ENCODE data around the gene KCNQ4. TPM values are rescaled to one million over a fixed set of nuclear protein-coding genes. Genes with fewer than 3 reads are reported as not detected.

Gene KCNQ4
- polyA plus RNA-seq, 1 experiment = 0.06 TPM

- Histone ChIP-seq H3K36me3 (ENCODE audit: control insufficient read depth, insufficient read depth, low read length) (no peaks in the 10 kb centered on the region), H3K4me3 (ENCODE audit: low read depth, low read length) (no peak overlapping the region), H3K27me3 (ENCODE audit: control insufficient read depth, insufficient read depth, low read length) (peaks cover 5% of the 10 kb centered on the region)
- POLR2A ChIA-PET = no interaction called here
- DNase-seq (ENCODE audit: low read depth) = no peak
- CTCF ChIA-PET = interaction anchor here (2.0 to 4.3 kb wide), 3 partner anchors 10 to 112 kb away, joined by 7 to 25 read pairs (median 10); no protein-coding TSS in a partner anchor
- no peak for TF ChIP-seq CTCF (IDR thresholded peaks at IDR 0.05; ENCODE audit: insufficient read depth, low read depth, low read length)
These were observed 55.7 kb downstream of the KCNQ4 start for GRCh38 chr1:40838980-40839942.

GRCh38 chr1:40839943-40840335 lies 56.4 kb downstream of the KCNQ4 start:
- no peak overlapping the region for H3K4me3 ChIP-seq (ENCODE audit: low read depth, low read length)

GRCh38 chr1:40840526-40841323 lies 57.1 kb downstream of the KCNQ4 start:
- POLR2A ChIA-PET = no interaction called here
- TF ChIP-seq CTCF (IDR thresholded peaks at IDR 0.05; ENCODE audit: insufficient read depth, low read depth, low read length) = no peak
- peaks cover 4% of the 10 kb centered on the region for H3K27me3 ChIP-seq (ENCODE audit: control insufficient read depth, insufficient read depth, low read length)
- no peak overlapping the region for H3K4me3 ChIP-seq (ENCODE audit: low read depth, low read length)
- no peaks in the 10 kb centered on the region for H3K36me3 ChIP-seq (ENCODE audit: control insufficient read depth, insufficient read depth, low read length)
- no peak for DNase-seq (ENCODE audit: low read depth)
- CTCF ChIA-PET = interaction anchor here (1.9 kb wide), 1 partner anchor 66 kb away, joined by 3 read pairs; no protein-coding TSS in a partner anchor

More at GRCh38 chr1:40839943-40840335, 56.4 kb downstream of the KCNQ4 start:
- CTCF ChIA-PET = interaction anchor here (2.0 to 4.3 kb wide), 2 partner anchors 9 to 112 kb away, joined by 10 to 25 read pairs; no protein-coding TSS in a partner anchor
- no peak for DNase-seq (ENCODE audit: low read depth)
- Histone ChIP-seq H3K36me3 (ENCODE audit: control insufficient read depth, insufficient read depth, low read length) (no peaks in the 10 kb centered on the region), H3K27me3 (ENCODE audit: control insufficient read depth, insufficient read depth, low read length) (peaks cover 5% of the 10 kb centered on the region)
- TF ChIP-seq CTCF (IDR thresholded peaks at IDR 0.05; ENCODE audit: insufficient read depth, low read depth, low read length) = no peak
- POLR2A ChIA-PET = no interaction called here

- H3K36me3 ChIP-seq (ENCODE audit: control insufficient read depth, insufficient read depth, low read length) = no peaks in the 10 kb centered on the region
- H3K27me3 ChIP-seq (ENCODE audit: control insufficient read depth, insufficient read depth, low read length) = peaks cover 3% of the 10 kb centered on the region
- H3K4me3 ChIP-seq (ENCODE audit: low read depth, low read length) = no peak overlapping the region
- POLR2A ChIA-PET = no interaction called here
- CTCF ChIA-PET = interaction anchor here (1.9 kb wide), 1 partner anchor 67 kb away, joined by 3 read pairs; no protein-coding TSS in a partner anchor
- no peak for DNase-seq (ENCODE audit: low read depth)
- TF ChIP-seq CTCF (IDR thresholded peaks at IDR 0.05; ENCODE audit: insufficient read depth, low read depth, low read length) = no peak
These were observed 58.0 kb downstream of the KCNQ4 start for GRCh38 chr1:40841602-40842001.

GRCh38 chr1:40842207-40842606 lies 58.6 kb downstream of the KCNQ4 start:
- no peak for DNase-seq (ENCODE audit: low read depth)
- no peak for TF ChIP-seq CTCF (IDR thresholded peaks at IDR 0.05; ENCODE audit: insufficient read depth, low read depth, low read length)
- CTCF ChIA-PET = interaction anchor here (1.5 to 1.9 kb wide), 3 partner anchors 68 to 230 kb away, joined by 3 read pairs; no protein-coding TSS in a partner anchor

More at GRCh38 chr1:40842207-40842606, 58.6 kb downstream of the KCNQ4 start:
- peaks cover 2% of the 10 kb centered on the region for H3K27me3 ChIP-seq (ENCODE audit: control insufficient read depth, insufficient read depth, low read length)
- no peaks in the 10 kb centered on the region for H3K36me3 ChIP-seq (ENCODE audit: control insufficient read depth, insufficient read depth, low read length)
- no peak overlapping the region for H3K4me3 ChIP-seq (ENCODE audit: low read depth, low read length)
- POLR2A ChIA-PET = no interaction called here

Data from BJ (cell line).